GM23338 (cell line): ENCODE data around the gene CDK5R1.

ENCODE experiments used
- CREB1 ChIP-seq: fragments of 250-450 bp; sonication (Bioruptor Pico); IDR thresholded peaks from 2 replicates; pipeline ENCODE4 v1.5.0; 2020; ENCODE audit warnings: low read depth, mild to moderate bottlenecking, moderate library complexity
- CTCF ChIP-seq, 2 experiments: fragments of 200-600 bp in 1 of 2; sonication (generic) in 1 of 2; conservative IDR thresholded peaks; 2 replicates each; pipeline versions ENCODE4 v1.5.1 to v1.6.1; 2016 to 2017; ENCODE audit warnings: antibody characterized with exemption in 2 of 2, low read depth in 2 of 2, mild to moderate bottlenecking in 2 of 2, moderate library complexity in 1 of 2
- ETS1 ChIP-seq: IDR thresholded peaks from 2 replicates; pipeline ENCODE4 v1.6.1; 2016; ENCODE audit warnings: antibody characterized with exemption
- EZH2 ChIP-seq: fragments of 200-600 bp; sonication (generic); IDR thresholded peaks from one replicate; pipeline ENCODE4 v1.8.0; 2017; ENCODE audit warnings: antibody characterized with exemption, mild to moderate bottlenecking, low read depth; ENCODE audit not compliant: unreplicated experiment
- EZH2phosphoT487 ChIP-seq: fragments of 200-600 bp; sonication (generic); IDR thresholded peaks from one replicate; pipeline ENCODE4 v1.8.1; 2018; ENCODE audit warnings: antibody characterized with exemption; ENCODE audit not compliant: unreplicated experiment
- JUNB ChIP-seq: IDR thresholded peaks from one replicate; pipeline ENCODE4 v1.6.1; 2016; ENCODE audit warnings: antibody characterized with exemption; ENCODE audit not compliant: unreplicated experiment
- POLR2AphosphoS5 ChIP-seq: IDR thresholded peaks from 2 replicates; pipeline ENCODE4 v1.6.1; 2016; ENCODE audit warnings: antibody characterized with exemption, low read depth
- REST ChIP-seq: IDR thresholded peaks from one replicate; pipeline ENCODE4 v1.6.1; 2018; ENCODE audit warnings: antibody characterized with exemption; ENCODE audit not compliant: unreplicated experiment
- STAT1 ChIP-seq: IDR thresholded peaks from one replicate; pipeline ENCODE4 v1.6.1; 2016; ENCODE audit warnings: antibody characterized with exemption; ENCODE audit not compliant: unreplicated experiment
- ZNF114 ChIP-seq: fragments of 250-450 bp; sonication (Bioruptor Pico); IDR thresholded peaks from 2 replicates; pipeline ENCODE4 v1.5.0; 2020; ENCODE audit warnings: mild to moderate bottlenecking, moderate library complexity
- ZNF331 ChIP-seq: fragments of 250-450 bp; sonication (Bioruptor Pico); IDR thresholded peaks from 2 replicates; pipeline ENCODE4 v1.5.0; 2020; ENCODE audit warnings: low read depth, mild to moderate bottlenecking, moderate library complexity
- ZNF462 ChIP-seq: fragments of 250-450 bp; sonication (Bioruptor Pico); IDR thresholded peaks from 2 replicates; pipeline ENCODE4 v1.5.0; 2020; ENCODE audit warnings: mild to moderate bottlenecking, moderate library complexity

GRCh38 chr17:32482568-32483320 is 4.0 kb upstream of the CDK5R1 start:
- TF ChIP-seq POLR2AphosphoS5 (no peak), ZNF331 (CRISPR knock-in tag) (no peak), EZH2 (no peak), CTCF (conservative IDR thresholded peaks at IDR 0.05; ENCODE audit: low read depth in 2 of 2) (no peak), REST (no peak), CREB1 (no peak), EZH2phosphoT487 (no peak), JUNB (no peak), ETS1 (no peak), ZNF114 (CRISPR knock-in tag) (no peak), ZNF462 (CRISPR knock-in tag) (no peak), STAT1 (no peak)
